Mesothelial cell of epicardium (in vitro differentiated cells): ENCODE measurements around the gene MYO16. TPM values are rescaled to one million over a fixed set of nuclear protein-coding genes. Genes with fewer than 3 reads are reported as not detected.

ENCODE experiments used
- DNase-seq, 2 experiments: peaks; one replicate each; pipeline ENCODE4 v3.0.0; 2021; ENCODE audit warnings: low spot score in 2 of 2; ENCODE audit not compliant: unreplicated experiment in 2 of 2
- H3K27ac Mint-ChIP-seq: 2 replicates; pipeline ENCODE4 v1.8.0; 2021; ENCODE audit warnings: mixed read lengths
- H3K27me3 Mint-ChIP-seq: 2 replicates; pipeline ENCODE4 v1.8.0; 2021; ENCODE audit warnings: low read depth, mixed read lengths
- H3K36me3 Mint-ChIP-seq: 2 replicates; pipeline ENCODE4 v1.8.0; 2021; ENCODE audit warnings: mixed read lengths
- H3K4me1 Mint-ChIP-seq: 2 replicates; pipeline ENCODE4 v1.8.0; 2021; ENCODE audit warnings: mixed read lengths
- H3K4me3 Mint-ChIP-seq: 2 replicates; pipeline ENCODE4 v1.8.0; 2021; ENCODE audit warnings: mild to moderate bottlenecking, moderate library complexity, mixed read lengths
- H3K9me3 Mint-ChIP-seq: 2 replicates; pipeline ENCODE4 v1.8.0; 2021; ENCODE audit warnings: mixed read lengths
- CTCF ChIP-seq: fragments of 200-600 bp; sonication (generic); IDR thresholded peaks from one replicate; pipeline ENCODE4 v1.5.0; 2021; ENCODE audit warnings: antibody characterized with exemption; ENCODE audit not compliant: unreplicated experiment
- total RNA-seq: library from RNA; stranded (reverse); gene quantifications from 3 replicates; pipeline ENCODE4 v1.2.1, GENCODE V29; 2021

The MYO16 gene
- total RNA-seq, 1 donor from 2014 or later = 0.07 TPM

GRCh38 chr13:109255141-109255856 lies 625.9 kb downstream of the MYO16 start:
- no peak overlapping the region for H3K4me3 Mint-ChIP-seq
- TF ChIP-seq CTCF = no peak
- peaks cover 13% of the 10 kb centered on the region for H3K4me1 Mint-ChIP-seq
- H3K36me3 Mint-ChIP-seq = no peaks in the 10 kb centered on the region
- peak overlapping the region; percentile 62 for H3K27ac Mint-ChIP-seq
- H3K27me3 Mint-ChIP-seq = no peaks in the 10 kb centered on the region
- peaks cover 17% of the 10 kb centered on the region for H3K9me3 Mint-ChIP-seq
- DNase-seq = no peak

- H3K9me3 Mint-ChIP-seq = peaks cover 29% of the 10 kb centered on the region
- TF ChIP-seq CTCF = no peak
- peak overlapping the region; percentile 89 for H3K27ac Mint-ChIP-seq
- DNase-seq = no peak
- no peak overlapping the region for H3K4me3 Mint-ChIP-seq
- H3K36me3 Mint-ChIP-seq = no peaks in the 10 kb centered on the region
- peaks cover 13% of the 10 kb centered on the region for H3K4me1 Mint-ChIP-seq
- no peaks in the 10 kb centered on the region for H3K27me3 Mint-ChIP-seq
Measured at GRCh38 chr13:109256866-109257760, 627.7 kb downstream of the MYO16 start.
